T-helper 1 cell (primary cell): ENCODE results near the gene SLC25A28.
"Not testable (repeated sequence)": the region's sequence is repeated elsewhere in the genome, so short reads cannot be mapped to it uniquely, and the experiment has no call there.

Experiments
- DNase-seq, 5 donors: peaks; one replicate each; pipeline ENCODE4 v3.0.0-alpha.2; 2012 to 2020

The SLC25A28 gene

DNA sequence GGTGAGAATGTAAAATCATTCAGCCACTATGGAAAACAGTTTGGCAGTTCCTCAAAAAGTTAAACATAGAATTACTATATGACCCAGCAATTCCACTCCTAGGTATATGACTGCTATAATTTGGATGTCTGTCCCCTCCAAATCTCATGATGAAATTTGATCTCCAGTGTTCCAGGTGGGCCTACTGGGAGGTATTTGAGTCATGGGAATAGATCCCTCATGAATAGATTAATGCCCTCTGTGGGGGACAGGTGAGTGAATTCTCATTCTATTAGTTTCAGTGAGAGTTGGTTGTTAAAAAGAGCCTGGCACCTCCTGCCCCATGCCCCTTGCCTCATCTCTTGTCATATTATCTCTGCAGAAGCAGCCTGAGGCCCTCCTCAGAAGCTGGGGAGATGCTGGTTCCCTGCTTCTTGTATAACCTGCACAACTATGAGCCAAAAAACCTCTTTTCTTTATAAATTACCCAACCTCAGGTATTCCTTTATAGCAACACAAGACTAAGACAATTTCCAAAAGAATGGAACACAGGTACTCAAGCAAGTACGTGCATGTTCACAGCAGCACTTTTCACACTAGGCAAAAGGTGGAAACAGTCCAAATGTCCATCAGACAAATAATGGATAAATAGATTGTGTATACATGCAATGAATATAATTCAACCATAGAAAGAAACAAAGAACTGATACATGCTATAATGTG lies 8.8 kb upstream of the SLC25A28 start:
- DNase-seq: no peak

DNA sequence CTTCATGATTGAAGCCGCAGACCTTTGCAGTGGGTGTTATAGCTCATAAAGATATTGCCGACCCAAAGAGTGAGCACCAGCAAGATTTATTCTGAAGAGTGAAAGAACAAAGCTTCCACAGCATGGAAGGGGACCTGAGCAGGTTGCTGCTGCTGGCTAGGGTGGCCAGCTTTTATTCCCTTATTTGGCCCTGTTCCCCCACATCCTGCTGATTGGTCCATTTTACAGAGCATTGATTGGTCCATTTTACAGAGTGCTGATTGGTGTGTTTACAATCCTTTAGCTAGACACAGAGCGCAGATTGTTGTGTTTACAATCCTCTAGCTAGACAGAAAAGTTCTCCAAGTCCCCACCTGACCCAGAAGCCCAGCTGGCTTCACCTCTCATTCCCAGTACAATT lies 4.9 kb upstream of the SLC25A28 start:
- DNase-seq: not testable (repeated sequence)

- no peak for DNase-seq
Observed at GRCh38 chr10:99623919-99624318, 3.7 kb upstream of the SLC25A28 start.

GRCh38 chr10:99621454-99622251 lies 1.4 kb upstream of the SLC25A28 start:
- no peak for DNase-seq

DNA sequence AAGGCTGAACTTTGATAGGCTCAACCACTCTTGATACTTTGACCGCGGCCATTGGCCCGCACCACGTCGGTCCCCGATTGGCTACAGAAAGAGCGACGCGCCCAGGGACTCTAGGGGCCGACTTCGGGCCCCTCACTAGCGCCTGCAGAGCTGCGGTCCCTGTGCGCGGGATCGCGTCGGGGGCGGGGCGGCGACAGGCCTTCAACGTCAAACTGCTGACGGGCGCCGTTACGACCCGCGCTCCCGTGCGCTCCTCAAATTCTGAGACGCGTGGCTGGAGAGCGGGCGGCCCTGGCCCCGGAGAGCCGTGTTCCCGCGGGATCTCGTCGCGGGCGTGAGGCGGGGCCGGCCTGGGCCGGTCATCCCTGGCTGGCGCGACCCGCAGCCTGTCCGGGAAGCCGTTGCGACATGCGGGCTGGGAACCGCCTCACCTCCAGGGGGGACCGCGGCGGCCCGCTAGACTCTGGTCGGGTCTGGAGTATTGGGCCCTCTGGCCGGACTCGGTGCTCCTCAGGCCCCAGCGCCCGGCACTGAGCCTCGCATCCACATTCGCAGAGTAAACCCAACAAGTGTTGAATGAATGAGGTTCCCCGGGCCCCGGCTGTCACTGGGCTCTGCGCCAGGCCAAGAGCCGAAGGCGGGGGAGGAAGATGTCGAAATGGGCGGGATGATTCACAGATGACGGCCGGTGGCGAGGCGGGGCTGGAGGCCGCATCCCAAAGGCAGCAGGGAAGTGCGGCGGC lies 643 bp upstream of the SLC25A28 start:
- DNase-seq: peak; percentile 52 to 92 (median 88)

GRCh38 chr10:99619090-99619800 lies 994 bp downstream of the SLC25A28 start:
- peak in 1 of 5 donors; percentile 55 for DNase-seq

DNA sequence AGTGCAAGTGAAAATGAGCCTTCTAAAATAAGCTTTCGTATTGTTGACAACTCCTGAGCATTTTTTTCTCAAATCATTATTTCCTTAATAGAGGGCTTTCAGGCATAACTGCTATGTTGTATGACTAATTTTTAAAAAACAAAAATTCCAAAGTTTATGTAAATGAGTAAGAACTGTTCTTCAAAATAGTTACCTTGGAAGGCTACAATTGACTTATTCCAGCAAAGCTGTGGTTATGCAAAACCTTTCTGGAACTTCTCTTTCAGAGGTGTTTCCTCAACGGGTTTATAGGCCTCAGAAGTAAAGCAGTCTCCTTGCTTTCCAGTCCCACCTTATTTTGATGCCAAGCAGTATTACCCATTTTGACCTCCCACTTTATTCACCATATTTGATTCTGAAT lies 2.5 kb downstream of the SLC25A28 start:
- DNase-seq: no peak

DNA sequence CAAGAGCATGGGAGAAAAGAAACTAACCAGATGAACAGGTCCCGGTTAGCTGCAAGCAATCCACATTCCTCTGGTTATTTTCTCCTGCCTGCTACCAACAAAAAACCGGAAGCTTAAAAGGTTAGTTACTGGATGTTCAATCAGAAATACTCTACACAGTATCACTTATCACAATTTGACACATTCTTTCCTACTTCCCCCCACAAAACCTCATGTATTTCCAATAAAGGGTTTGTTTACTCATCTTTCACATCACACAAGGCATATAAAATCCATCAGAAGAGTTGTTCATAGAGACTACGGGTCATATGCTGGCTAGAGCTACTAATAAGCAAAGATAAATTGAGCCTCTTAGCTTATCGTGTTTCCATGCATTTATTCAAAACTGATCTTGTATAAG lies 4.8 kb downstream of the SLC25A28 start:
- no peak for DNase-seq

- DNase-seq: peak in 1 of 5 donors; percentile 53
Observed at GRCh38 chr10:99612167-99612831, 7.9 kb downstream of the SLC25A28 start.

- DNase-seq: no peak
Observed at GRCh38 chr10:99611326-99611725, 8.9 kb downstream of the SLC25A28 start.

DNA sequence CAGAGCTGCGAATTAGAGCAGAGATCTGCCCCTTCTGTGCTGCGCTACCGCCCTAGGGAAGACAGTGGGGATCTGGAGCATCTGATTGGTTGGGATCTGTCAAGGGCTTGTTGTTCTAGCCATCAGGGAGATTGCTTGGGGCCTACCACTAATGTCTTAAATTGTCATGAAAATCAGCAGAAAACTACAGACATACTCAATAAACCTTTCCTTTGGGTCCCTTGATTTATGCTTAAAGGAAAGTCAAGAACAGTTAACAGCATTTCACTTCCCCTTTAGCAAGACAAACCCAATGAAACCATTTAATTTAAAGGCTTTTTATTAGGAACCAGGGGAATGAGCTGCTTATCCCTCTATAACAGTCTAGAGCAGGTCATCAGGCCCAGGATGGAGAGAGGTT lies 10.0 kb downstream of the SLC25A28 start:
- no peak for DNase-seq

DNA sequence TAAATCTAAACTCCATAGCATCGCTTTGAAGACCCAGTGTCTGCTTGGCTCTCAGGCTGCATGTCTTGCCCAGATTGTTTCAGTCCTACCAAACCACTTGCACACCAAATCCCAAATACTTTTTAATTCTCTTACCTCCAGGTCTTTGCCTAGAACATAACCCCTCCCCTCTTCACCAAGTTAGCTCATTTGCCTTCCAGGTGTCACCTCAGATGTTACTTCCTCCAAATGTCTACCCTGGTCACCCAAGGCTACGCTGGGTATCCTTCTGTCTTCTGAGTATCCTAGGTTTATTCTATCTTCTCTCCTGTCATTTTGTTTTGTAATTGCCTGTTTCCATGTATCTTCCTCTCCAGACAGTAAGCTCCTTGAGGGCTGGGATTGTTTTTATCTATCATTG lies 11.1 kb downstream of the SLC25A28 start:
- no peak for DNase-seq

DNA sequence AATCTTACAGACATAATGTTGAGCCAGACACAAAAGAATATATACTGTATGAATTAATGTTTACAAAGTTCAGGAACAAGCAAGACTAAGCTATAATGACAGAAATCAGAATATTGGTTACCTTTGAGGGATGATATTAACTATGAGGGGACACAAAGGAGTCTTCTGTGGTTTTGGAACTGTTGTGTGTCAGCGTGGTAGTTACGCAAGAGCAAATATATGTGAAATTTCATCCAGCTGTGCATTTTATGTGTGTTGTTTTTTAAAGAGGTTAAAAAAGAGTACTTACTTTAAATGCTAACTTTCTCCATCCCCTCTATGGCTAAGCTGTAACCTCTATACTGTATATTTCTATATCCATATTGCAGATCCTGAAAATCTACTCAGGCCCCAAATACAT lies 14.9 kb downstream of the SLC25A28 start:
- DNase-seq: no peak

DNA sequence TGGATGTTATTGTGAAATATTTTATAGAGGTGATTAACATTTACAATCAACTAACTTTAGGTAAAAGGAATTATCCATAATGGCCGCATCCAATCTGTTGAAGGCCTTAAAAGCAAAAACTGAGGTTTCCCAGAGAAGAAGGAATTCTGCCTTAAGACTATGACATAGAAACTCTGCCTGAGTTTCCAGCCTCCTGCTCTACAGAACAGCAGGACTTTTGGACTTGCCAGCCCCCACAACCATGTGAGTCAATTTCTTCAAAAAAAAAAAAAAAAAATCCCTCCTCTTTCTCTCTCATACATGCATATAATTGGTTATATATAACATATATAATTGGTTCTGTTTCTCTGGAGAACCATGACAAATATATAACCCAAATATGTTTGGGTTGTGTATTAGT lies 15.4 kb downstream of the SLC25A28 start:
- no peak for DNase-seq

- DNase-seq: no peak
Observed at GRCh38 chr10:99598781-99599509, 21.3 kb downstream of the SLC25A28 start.

- no peak for DNase-seq
Observed at GRCh38 chr10:99598011-99598410, 22.2 kb downstream of the SLC25A28 start.

DNA sequence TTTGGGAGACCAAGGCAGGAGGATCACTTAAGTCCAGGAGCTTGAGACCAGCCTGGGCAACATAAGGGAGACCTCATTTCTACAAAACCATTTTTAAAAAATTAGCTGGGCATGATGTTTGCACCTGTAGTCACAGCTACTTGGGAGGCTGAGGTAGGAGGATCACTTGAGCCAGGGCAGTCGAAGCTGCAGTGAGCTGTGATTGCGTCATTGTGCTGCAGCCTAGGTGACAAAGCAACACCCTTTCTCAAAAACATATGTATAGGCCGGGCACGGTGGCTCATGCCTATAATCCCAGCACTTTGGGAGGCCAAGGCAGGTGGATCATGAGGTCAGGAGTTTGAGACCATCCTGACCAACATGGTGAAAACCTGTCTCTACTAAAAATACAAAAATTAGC lies 23.5 kb downstream of the SLC25A28 start:
- DNase-seq: not testable (repeated sequence)

- no peak for DNase-seq
Observed at GRCh38 chr10:99595770-99596465, 24.3 kb downstream of the SLC25A28 start.

- DNase-seq: no peak
Observed at GRCh38 chr10:99595236-99595635, 25.0 kb downstream of the SLC25A28 start.

DNA sequence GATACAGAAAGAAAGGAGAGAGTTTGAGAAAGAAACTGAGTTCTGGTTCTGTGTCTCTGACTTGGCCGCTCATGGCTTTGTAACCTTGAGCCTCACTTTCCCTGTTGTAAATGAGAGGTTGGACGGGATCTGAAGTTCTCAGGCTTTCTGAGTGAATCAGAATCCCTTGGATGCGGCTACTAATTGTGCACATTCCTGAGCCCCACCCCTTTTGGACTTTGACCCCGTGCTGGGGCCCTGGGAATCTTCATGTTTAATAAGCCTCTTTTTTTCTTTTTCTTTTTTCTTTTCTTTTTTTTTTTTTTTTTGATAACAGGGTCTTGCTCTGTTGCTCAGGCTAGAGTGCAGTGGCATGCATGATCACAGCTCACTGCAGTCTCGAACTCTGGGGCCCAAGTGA lies 26.9 kb downstream of the SLC25A28 start:
- DNase-seq: no peak

- no peak for DNase-seq
Observed at GRCh38 chr10:99590799-99591198, 29.4 kb downstream of the SLC25A28 start.
